Gastrocnemius medialis (tissue), 4 donors: ENCODE data around the gene APOBEC2. TPM values are rescaled to one million over a fixed set of nuclear protein-coding genes. Genes with fewer than 3 reads are reported as not detected.

ENCODE experiments used
- ATAC-seq, 2 donors: fragments of 150-250 bp; one replicate each; pipeline ENCODE4 v1.9.1; 2016
- DNase-seq, 2 donors: peaks; one replicate each; pipeline ENCODE4 v3.0.0-alpha.2; 2019
- H3K27ac ChIP-seq, 4 donors: fragments of 200-600 bp; sonication (generic); 1 replicate in 1 of 4; 2 replicates in 3 of 4; pipeline ENCODE4 v1.5.1; 2016 to 2018; ENCODE audit warnings: mild to moderate bottlenecking in 2 of 4, moderate library complexity in 1 of 4
- H3K27me3 ChIP-seq, 3 donors: fragments of 200-600 bp; sonication (generic) in 2 of 3; 1 replicate in 1 of 3; 2 replicates in 2 of 3; pipeline versions ENCODE4 v1.5.1 to v1.6.0; 2016 to 2019; ENCODE audit warnings: mild to moderate bottlenecking in 1 of 3, moderate library complexity in 1 of 3
- H3K36me3 ChIP-seq, 2 donors: fragments of 200-600 bp; sonication (generic) in 1 of 2; one replicate each; pipeline ENCODE4 v1.5.1; 2017 to 2018
- H3K4me1 ChIP-seq, 2 donors: fragments of 200-600 bp; sonication (generic) in 1 of 2; one replicate each; pipeline ENCODE4 v1.5.1; 2016 to 2017; ENCODE audit warnings: mild to moderate bottlenecking in 2 of 2
- H3K4me3 ChIP-seq, 4 donors: fragments of 200-600 bp; sonication (generic) in 3 of 4; 1 replicate in 1 of 4; 2 replicates in 3 of 4; pipeline ENCODE4 v1.5.1; 2016 to 2019; ENCODE audit warnings: mild to moderate bottlenecking in 2 of 4
- H3K9me3 ChIP-seq, 3 donors: fragments of 200-600 bp; sonication (generic) in 2 of 3; 1 replicate in 1 of 3; 2 replicates in 2 of 3; pipeline ENCODE4 v1.5.1; 2016 to 2019
- POLR2A ChIP-seq, 2 donors: fragments of 450-650 bp; IDR thresholded peaks; one replicate each; pipeline ENCODE4 v1.6.1; 2017; ENCODE audit warnings: antibody characterized with exemption in 2 of 2, mild to moderate bottlenecking in 2 of 2, moderate library complexity in 2 of 2
- in situ Hi-C, 4 donors: fragments of 200-750 bp; cut with MboI; loops; one replicate each; pipeline versions ENCODE4 v1.15.0 to v1.8.0; 2017; ENCODE audit warnings: low sequenced_read_pairs in 4 of 4
- intact Hi-C: fragments of 100-400 bp; cut with DNase I; formaldehyde crosslinking; loops from one replicate; pipeline ENCODE4 v1.15.1; 2023; ENCODE audit warnings: low total_unique reads
- total RNA-seq, 4 donors: library from RNA; depleted of rRNA; stranded (reverse); fragments of >200 nt; gene quantifications; one replicate each; pipeline versions ENCODE4 v1.1.0 to v1.2.3, GENCODE V29; 2016
- TF ChIP-seq, protein P1 (sequence below), 5 experiments: fragments of 450-650 bp in 3 of 5; fragments of 200-600 bp in 2 of 5; sonication (generic) in 2 of 5; IDR thresholded peaks in 4 of 5; conservative IDR thresholded peaks in 1 of 5; 1 replicate in 4 of 5; 2 replicates in 1 of 5; pipeline ENCODE4 v1.5.1; 2016 to 2019; ENCODE audit warnings: antibody characterized with exemption in 5 of 5, mild to moderate bottlenecking in 3 of 5, moderate library complexity in 3 of 5

APOBEC2 gene
- total RNA-seq, 4 donors from 2014 or later, result 93.9 to 315 (median 106) TPM

- TF ChIP-seq, protein P1, sequence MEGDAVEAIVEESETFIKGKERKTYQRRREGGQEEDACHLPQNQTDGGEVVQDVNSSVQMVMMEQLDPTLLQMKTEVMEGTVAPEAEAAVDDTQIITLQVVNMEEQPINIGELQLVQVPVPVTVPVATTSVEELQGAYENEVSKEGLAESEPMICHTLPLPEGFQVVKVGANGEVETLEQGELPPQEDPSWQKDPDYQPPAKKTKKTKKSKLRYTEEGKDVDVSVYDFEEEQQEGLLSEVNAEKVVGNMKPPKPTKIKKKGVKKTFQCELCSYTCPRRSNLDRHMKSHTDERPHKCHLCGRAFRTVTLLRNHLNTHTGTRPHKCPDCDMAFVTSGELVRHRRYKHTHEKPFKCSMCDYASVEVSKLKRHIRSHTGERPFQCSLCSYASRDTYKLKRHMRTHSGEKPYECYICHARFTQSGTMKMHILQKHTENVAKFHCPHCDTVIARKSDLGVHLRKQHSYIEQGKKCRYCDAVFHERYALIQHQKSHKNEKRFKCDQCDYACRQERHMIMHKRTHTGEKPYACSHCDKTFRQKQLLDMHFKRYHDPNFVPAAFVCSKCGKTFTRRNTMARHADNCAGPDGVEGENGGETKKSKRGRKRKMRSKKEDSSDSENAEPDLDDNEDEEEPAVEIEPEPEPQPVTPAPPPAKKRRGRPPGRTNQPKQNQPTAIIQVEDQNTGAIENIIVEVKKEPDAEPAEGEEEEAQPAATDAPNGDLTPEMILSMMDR (IDR thresholded peaks at IDR 0.05 in 4 of 5, conservative IDR thresholded peaks at IDR 0.05 in 1 of 5), result no peak
- no peak for TF ChIP-seq POLR2A (IDR thresholded peaks at IDR 0.05)
- no peaks in the 10 kb centered on the region for H3K36me3 ChIP-seq
- in situ Hi-C loops, result loop anchor here in 1 of 4 donors (25.0 kb wide), 1 partner anchor 1060 kb away; no protein-coding TSS in a partner anchor
- no peaks in the 10 kb centered on the region for H3K9me3 ChIP-seq
- H3K27ac ChIP-seq, result peak overlapping the region in 2 of 4 donors; percentile 77 to 99
- intact Hi-C loops, result no loop called here
- H3K4me3 ChIP-seq, result no peak overlapping the region
- no peak for DNase-seq
- H3K27me3 ChIP-seq, result no peaks in the 10 kb centered on the region
- peaks cover 47 to 55% of the 10 kb centered on the region in 2 donors for H3K4me1 ChIP-seq
- no peak for ATAC-seq
These were observed 5.7 kb upstream of the APOBEC2 start for GRCh38 chr6:41047306-41047705.

DNA sequence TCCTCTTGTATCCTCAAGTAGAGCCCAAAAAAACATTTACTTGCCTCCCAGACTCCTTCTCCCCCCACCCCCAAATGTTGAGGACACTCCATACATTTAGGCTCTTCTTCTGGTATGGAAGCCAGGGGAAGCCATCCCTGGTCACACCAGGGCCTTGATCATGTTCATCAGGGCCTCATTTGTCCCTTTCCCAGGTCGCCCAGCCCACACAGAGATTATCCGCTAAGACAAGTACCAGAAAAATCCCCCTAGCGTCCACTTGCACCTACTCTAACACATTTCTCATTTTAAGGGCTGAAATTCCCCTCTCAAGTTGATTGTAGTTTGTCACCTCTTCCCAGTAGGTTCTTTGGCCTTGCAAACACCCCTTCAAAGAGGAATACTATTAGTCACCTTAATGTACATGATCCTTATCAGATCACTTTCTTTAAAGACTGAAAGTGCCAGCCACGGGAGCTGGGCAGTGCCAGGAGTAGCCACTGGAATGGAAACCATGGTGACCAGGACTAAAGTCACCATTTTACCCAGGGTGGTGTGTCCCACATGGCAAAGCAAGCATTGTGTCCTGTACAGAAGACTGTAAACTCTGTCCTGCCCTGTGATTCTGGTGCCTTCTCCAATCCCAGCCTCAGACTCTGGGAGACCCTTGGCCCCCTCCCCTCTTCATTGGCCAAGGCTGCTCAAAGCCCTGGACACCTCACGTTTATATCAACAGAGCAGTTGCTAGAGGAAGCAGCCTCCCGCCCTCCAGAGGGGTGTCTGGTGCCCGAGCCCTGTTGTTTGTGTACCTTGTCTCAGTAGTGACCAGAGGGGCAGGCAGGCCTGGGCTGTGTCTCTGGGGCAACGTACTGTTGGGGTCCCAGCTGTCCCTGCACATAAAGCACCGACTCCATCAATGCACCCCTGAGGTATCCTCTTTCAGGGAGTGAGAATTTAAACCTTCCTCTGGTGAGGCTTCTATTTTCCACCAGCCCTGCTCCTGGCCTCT, 5.0 kb upstream of the APOBEC2 start:
- in situ Hi-C loops (loop anchor here in 1 of 4 donors (25.0 kb wide), 1 partner anchor 1061 kb away; no protein-coding TSS in a partner anchor), intact Hi-C loops (no loop called here)
- no peak for ATAC-seq
- DNase-seq, result no peak
- TF ChIP-seq, protein P1 (IDR thresholded peaks at IDR 0.05 in 4 of 5, conservative IDR thresholded peaks at IDR 0.05 in 1 of 5), result no peak
- no peak for TF ChIP-seq POLR2A (IDR thresholded peaks at IDR 0.05)
- no peaks in the 10 kb centered on the region for H3K9me3 ChIP-seq
- H3K4me1 ChIP-seq, result peaks cover 54 to 61% of the 10 kb centered on the region in 2 donors
- no peaks in the 10 kb centered on the region for H3K36me3 ChIP-seq
- H3K27me3 ChIP-seq, result no peaks in the 10 kb centered on the region
- no peak overlapping the region for H3K4me3 ChIP-seq
- peak overlapping the region; percentile 77 to 99 (median 96) for H3K27ac ChIP-seq

DNA sequence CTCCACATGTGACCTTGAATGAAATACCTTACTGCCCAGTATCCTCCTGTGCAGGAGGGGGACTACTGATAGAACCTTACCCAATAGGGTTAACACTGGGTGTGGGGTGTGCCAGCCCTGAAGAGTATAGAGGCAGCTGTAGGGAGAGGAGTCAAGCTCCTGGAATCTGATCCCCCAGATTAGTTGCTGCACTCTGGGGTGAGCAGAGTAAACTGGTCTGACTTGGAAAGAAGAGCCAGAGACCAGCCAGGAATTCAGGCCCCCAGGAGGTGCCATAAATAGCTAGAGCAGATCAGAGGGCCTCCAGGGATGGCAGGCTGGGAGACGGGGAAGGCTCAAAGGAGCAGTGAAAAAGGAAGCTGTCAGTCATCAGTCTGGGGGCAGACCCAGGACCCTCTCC, 3.5 kb upstream of the APOBEC2 start:
- Histone ChIP-seq H3K9me3 (no peaks in the 10 kb centered on the region), H3K4me1 (peaks cover 59 to 72% of the 10 kb centered on the region in 2 donors), H3K27me3 (no peaks in the 10 kb centered on the region), H3K27ac (peak overlapping the region; percentile 77 to 99 (median 96)), H3K36me3 (no peaks in the 10 kb centered on the region), H3K4me3 (no peak overlapping the region)
- in situ Hi-C loops, result loop anchor here in 1 of 4 donors (25.0 kb wide), 1 partner anchor 1062 kb away; no protein-coding TSS in a partner anchor
- intact Hi-C loops, result no loop called here
- DNase-seq (peak in 1 of 2 donors; percentile 28), ATAC-seq (peak in 1 of 2 donors; percentile 14)
- TF ChIP-seq, protein P1 (IDR thresholded peaks at IDR 0.05 in 4 of 5, conservative IDR thresholded peaks at IDR 0.05 in 1 of 5), result no peak
- TF ChIP-seq POLR2A (IDR thresholded peaks at IDR 0.05), result no peak

GRCh38 chr6:41049955-41050354, 3.0 kb upstream of the APOBEC2 start:
- no peaks in the 10 kb centered on the region for H3K9me3 ChIP-seq
- DNase-seq (no peak), ATAC-seq (no peak)
- no peak overlapping the region for H3K4me3 ChIP-seq
- no peaks in the 10 kb centered on the region for H3K36me3 ChIP-seq
- peaks cover 60 to 72% of the 10 kb centered on the region in 2 donors for H3K4me1 ChIP-seq
- in situ Hi-C loops (loop anchor here in 1 of 4 donors (25.0 kb wide), 1 partner anchor 1063 kb away; no protein-coding TSS in a partner anchor), intact Hi-C loops (no loop called here)
- no peaks in the 10 kb centered on the region for H3K27me3 ChIP-seq
- TF ChIP-seq, protein P1 (IDR thresholded peaks at IDR 0.05 in 4 of 5, conservative IDR thresholded peaks at IDR 0.05 in 1 of 5), result no peak
- TF ChIP-seq POLR2A (IDR thresholded peaks at IDR 0.05), result no peak
- peak overlapping the region; percentile 77 to 99 (median 96) for H3K27ac ChIP-seq
